GM18498 (cell line): Measurements from ENCODE around the gene USP7.

ENCODE experiments used
- ATAC-seq: cut with Tn5 transposase; IDR thresholded peaks from one replicate; pipeline ENCODE4 v1.9.1; 2021; ENCODE audit warnings: mild to moderate bottlenecking, moderate library complexity; ENCODE audit not compliant: unreplicated experiment

The USP7 gene

GRCh38 chr16:8865145-8865882 is 98.4 kb downstream of the USP7 start:
- no peak for ATAC-seq

GRCh38 chr16:8864480-8865110 is 99.1 kb downstream of the USP7 start:
- ATAC-seq, result no peak

- no peak for ATAC-seq
These were observed 99.9 kb downstream of the USP7 start for GRCh38 chr16:8863594-8864424.

- ATAC-seq, result no peak
These were observed 101.2 kb downstream of the USP7 start for GRCh38 chr16:8862309-8863130.

- no peak for ATAC-seq
These were observed 102.0 kb downstream of the USP7 start for GRCh38 chr16:8861563-8862308.

GRCh38 chr16:8859913-8860881 is 103.5 kb downstream of the USP7 start:
- no peak for ATAC-seq

GRCh38 chr16:8858994-8859912 is 104.5 kb downstream of the USP7 start:
- no peak for ATAC-seq

- ATAC-seq, result no peak
These were observed 107.7 kb downstream of the USP7 start for GRCh38 chr16:8855972-8856371.

GRCh38 chr16:8855051-8855786 is 108.5 kb downstream of the USP7 start:
- no peak for ATAC-seq

- no peak for ATAC-seq
These were observed 109.3 kb downstream of the USP7 start for GRCh38 chr16:8854298-8854948.

- ATAC-seq, result no peak
These were observed 110.1 kb downstream of the USP7 start for GRCh38 chr16:8853611-8854010.

- ATAC-seq, result no peak
These were observed 110.6 kb downstream of the USP7 start for GRCh38 chr16:8853150-8853549.

GRCh38 chr16:8852534-8852933 is 111.2 kb downstream of the USP7 start:
- ATAC-seq, result no peak

- no peak for ATAC-seq
These were observed 111.8 kb downstream of the USP7 start for GRCh38 chr16:8851761-8852403.

GRCh38 chr16:8850279-8850885 is 113.3 kb downstream of the USP7 start:
- no peak for ATAC-seq
